ENCODE data around the gene CRIP2.

DNA sequence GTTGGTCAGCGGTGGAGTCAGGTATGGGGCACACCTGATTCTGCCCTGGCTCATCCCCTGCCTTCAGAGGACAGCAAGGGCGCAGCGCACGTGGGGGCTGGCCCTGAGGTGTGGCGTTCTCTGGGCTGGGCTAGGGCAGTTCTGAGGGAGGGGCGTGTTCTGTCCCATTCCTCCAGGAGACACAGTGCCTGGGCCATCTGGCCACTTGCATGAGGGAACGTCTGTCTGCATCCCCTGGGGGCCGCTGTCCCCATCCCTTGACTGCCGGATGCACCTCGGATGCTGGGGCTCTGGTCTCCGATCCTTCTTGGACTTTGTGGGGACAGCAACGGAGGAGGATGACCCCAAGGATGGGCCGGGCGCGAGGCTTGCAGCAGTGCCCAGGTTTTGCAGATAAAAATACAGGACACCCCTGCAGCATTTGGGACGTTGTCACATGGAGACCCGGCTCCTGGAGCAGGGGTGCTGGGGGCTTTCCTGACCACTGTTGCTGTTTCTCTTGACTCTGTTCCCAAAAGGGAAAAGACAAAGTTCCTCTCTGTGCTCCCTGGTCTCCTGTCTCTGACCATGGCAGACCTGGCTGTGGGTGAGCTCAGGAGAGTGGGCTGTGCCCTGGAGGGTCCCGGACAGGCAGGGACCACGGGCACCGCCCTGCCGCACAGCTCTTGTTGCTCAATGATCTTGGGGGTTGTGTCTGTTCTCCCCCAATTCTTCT lies 48.0 kb upstream of the CRIP2 start:
- TF ChIP-seq, protein P1, sequence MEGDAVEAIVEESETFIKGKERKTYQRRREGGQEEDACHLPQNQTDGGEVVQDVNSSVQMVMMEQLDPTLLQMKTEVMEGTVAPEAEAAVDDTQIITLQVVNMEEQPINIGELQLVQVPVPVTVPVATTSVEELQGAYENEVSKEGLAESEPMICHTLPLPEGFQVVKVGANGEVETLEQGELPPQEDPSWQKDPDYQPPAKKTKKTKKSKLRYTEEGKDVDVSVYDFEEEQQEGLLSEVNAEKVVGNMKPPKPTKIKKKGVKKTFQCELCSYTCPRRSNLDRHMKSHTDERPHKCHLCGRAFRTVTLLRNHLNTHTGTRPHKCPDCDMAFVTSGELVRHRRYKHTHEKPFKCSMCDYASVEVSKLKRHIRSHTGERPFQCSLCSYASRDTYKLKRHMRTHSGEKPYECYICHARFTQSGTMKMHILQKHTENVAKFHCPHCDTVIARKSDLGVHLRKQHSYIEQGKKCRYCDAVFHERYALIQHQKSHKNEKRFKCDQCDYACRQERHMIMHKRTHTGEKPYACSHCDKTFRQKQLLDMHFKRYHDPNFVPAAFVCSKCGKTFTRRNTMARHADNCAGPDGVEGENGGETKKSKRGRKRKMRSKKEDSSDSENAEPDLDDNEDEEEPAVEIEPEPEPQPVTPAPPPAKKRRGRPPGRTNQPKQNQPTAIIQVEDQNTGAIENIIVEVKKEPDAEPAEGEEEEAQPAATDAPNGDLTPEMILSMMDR (IDR thresholded peaks at IDR 0.05; ENCODE audit: borderline replicate concordance, extremely low read depth, low read length, poor library complexity, severe bottlenecking): no peak
- TF ChIP-seq EZH2 (IDR thresholded peaks at IDR 0.05; ENCODE audit: borderline replicate concordance, low read depth, low read length, severe bottlenecking): no peak
